Left hindlimb (tissue), 1 donor: ENCODE data around the gene PPTC7.
"Not testable (repeated sequence)": the region's sequence is repeated elsewhere in the genome, so short reads cannot be mapped to it uniquely, and the experiment has no call there.

Experiments
- DNase-seq: peaks from one replicate; pipeline ENCODE4 v3.0.0-alpha.2; 2018

PPTC7 gene

DNA sequence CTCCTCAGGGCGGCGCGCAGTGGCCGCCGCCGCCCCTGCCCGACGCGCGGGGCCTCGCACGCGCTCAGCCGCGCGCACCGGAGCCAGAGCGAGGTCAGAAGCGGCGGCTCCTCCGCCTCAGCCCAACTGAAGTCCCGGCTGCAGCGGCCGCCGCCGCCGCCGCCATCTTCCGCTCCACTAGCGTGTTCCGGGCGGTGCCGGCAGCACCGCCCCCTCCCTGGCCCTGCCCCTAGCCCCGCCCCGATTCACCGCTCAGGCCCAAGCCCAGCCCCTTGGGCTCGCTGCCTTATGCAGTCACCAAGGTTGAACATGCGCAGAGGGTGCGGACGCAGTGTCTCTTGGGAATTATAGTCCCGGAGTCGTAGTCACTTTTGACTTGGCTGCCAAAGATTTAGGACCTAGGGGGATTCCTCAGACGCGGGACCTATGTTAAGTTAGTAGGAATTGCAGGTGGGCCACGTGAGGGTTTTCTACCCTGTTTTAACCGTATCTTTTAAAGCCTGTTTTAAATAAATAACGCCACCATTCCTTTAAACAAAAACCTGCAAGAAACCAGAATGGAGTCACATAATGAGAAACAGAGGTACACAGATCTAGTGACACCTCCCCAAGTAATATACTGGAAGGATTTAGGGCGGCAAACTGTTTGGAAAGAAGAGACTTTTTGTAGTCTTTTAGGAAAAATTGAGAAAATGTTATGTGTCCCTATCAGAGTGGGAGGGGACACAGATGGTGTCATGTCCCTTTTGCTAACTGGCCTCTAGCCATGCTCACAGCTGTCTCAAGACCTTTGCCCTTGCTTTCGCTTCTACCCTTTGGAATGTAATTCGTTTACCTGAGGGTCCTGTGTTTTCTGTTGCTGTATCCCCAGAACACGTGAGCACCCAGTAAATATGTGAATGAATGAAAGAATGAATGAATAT is at the start of gene PPTC7:
TSS of gene PPTC7 (minus strand) at position 182 of the 923 bp plus-strand sequence. CDS start 287 bp downstream, outside the sequence.
- DNase-seq: peak; percentile 97

DNA sequence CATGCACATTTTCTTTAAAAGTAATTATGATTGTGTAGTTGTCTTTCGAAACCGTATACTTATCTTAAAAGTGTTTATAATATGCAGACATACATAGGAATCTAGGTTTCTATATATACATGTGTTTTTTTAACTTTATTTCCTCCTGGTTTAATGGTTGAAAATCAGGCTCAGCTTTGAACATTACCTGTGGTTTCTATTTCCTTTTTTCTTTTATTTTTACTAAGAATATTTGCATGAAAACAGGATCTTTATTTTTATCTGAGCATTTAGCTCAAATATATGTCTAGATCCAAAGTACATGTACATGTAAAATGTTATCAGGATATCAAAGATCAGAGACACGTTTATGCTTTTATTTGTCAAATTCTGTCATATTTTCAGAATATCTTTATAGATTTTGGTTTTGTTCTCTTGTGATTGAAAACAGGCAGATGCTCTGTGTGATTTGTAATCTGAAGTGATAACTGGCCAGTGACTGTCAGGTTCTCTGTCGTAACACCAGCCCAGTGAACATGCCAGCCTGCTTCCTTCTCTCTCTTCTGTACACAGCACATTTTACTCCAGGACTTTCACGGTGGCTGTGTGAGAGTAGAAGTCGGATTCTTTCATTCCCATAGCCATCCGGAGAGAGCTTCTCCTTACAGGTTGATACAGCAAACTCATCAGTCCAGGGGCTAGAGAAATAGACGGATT is 44.5 kb upstream of the PPTC7 start:
- DNase-seq: no peak

GRCh38 chr12:110622582-110622981 is 39.5 kb upstream of the PPTC7 start:
- no peak for DNase-seq

DNA sequence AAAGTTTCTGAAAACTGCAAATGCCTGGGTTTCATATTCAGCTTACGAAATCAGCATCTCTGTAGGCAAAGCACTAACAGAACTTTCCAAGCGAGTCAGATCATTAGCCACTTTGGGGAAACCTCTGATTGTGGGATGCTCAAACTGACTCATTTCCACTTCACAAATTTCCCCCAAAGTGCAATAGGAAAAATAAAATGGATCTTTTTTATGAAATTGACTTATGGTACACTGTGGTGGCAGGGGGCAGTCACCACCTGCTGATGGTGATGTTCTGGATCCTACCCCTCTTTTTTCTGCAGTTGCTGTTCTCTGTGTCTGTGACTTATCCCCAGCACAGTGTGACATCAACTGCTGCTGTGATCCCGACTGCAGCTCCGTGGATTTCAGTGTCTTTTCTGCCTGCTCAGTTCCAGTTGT is 36.4 kb upstream of the PPTC7 start:
- DNase-seq: no peak

DNA sequence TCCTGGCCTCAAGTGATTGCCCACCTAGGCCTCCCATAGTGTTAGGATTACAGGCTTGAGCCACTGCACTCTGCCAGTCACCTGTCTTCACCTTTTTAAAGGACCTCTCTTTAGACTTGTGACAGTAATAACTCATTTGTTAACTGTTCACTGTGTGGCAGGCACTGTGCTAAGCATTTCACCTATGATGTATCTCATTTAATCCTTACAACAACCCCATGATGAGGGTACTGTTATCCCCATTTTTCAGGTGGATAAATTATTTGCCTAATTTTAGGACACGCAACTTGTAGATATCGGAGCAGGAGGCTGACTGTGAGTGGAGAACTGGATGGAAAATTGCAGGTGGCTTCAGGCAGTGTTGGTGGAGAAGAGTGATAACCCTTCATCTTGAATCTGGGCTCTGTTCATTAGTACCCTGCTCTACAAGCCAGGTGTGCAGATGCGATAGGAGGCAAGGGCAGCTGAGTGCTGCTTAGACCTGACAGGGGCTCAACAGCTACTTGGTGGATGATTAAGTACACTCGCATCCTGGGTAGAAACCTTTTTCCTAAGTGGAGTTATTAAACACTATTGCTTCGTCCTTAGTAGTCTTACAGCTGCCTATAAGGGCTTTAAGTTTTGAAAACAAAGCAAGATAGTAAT is 33.5 kb upstream of the PPTC7 start:
- DNase-seq: no peak

DNA sequence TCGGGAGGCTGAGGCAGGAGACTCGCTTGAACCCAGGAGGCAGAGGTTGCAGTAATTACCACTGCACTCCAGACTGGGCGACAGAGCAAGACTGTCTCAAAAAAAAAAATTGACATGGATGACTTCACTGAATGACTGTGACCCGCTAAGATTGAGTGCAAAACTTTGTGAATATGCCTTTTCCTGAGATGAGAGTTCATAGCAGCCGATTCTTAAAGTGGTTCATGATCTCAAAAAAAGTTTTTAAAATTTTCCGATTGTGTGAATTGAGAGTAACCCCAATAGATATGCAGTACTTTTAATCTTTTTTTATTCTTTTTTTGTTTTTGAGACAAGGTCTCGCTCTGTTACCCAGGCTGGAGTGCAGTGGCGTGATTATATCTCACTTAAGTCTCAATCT is 32.1 kb upstream of the PPTC7 start:
- DNase-seq: no peak

- peak; percentile 97 for DNase-seq
Measured at GRCh38 chr12:110613771-110614684, 30.9 kb upstream of the PPTC7 start, which contains the start of gene TCTN1. Gene TCTN1, plus strand, starts transcription at chr12:110614129. Its CDS starts 54 bp downstream, at chr12:110614183.

DNA sequence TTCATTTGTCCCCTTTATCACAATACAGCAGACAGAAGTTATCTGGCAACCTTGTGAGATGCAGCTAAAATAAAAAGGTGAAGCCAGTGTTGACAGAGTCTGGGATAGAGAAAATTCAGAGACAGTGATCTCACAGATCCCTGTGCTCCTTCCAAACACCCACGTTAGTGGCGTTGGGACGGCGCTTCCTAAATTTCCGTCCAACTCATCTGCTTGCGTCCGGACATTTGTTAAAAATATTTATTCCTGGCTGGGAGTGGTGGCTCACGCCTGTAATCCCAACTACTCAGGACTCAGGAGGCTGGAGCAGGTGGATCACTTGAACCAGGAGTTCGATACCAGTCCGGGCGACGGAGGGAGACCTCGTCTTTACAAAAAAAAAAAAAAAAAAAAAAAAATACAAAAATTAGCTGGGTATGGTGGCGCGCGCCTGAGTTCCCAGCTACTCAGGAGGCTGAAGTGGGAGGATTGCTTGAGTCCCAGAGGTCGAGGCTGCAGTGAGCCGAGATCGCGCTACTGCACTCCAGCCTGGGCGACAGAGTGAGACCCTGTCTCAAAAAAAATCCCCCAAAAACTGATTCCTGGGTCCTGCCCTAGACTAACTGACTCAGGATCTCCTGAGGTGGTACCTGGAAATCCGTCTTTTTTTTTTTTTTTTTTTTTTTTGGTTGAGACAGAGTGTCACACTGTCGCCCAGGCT is 30.1 kb upstream of the PPTC7 start:
- peak; percentile 40 for DNase-seq

- no peak for DNase-seq
Measured at GRCh38 chr12:110606253-110606611, 23.1 kb upstream of the PPTC7 start.

DNA sequence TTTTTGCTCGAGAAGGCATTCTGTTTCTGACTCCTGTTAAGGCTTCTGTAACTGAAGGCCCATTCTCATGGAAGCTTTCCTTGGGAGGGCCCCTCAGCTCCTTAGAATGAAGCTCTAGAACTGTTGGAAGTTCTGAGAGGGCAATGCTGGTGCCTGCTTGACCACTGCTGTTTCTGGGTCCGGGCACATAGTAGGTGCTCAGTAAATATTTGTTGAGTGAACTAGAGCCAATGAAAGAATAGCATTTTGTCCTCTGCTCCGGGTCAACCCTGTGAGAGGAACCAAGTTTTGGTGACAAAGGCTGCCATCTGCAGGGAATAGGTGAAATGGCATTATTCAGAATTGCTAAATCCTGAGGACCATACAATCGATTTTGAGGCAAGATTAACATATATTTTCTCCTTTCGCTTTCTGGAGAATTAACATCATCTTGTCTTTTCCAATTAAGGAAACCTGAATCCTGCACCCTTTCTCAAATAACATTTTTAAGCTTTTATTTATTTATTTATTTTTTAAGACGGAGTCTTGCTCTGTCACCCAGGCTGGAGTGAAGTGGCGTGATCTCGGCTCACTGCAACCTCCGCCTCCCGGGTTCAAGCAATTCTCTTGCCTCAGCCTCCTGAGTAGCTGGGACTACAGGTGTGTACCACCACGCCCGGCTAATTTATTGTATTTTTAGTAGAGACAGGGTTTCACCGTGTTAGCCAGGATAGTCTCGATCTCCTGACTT is 19.1 kb upstream of the PPTC7 start:
- not testable (repeated sequence) for DNase-seq

DNA sequence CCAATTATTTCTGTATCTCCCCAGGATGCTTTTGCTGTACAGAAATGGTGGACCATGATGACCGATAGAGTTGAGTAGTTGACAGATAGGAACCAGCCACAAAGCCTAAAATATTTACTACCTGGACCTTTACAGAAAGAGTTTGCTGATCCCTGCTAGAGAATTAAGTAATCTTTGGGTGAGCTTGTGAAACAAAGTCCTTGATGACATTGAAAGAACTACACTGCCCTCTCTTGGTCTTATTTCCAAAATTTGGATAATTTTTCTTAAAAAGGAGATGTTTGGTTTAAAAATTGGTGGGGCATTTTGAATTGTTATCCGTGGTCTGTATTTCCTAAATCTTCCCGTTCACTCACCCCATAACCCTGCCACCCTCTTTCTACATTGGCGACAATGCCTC is 17.1 kb upstream of the PPTC7 start:
- DNase-seq: no peak

- DNase-seq: no peak
Measured at GRCh38 chr12:110599334-110599733, 16.2 kb upstream of the PPTC7 start.

DNA sequence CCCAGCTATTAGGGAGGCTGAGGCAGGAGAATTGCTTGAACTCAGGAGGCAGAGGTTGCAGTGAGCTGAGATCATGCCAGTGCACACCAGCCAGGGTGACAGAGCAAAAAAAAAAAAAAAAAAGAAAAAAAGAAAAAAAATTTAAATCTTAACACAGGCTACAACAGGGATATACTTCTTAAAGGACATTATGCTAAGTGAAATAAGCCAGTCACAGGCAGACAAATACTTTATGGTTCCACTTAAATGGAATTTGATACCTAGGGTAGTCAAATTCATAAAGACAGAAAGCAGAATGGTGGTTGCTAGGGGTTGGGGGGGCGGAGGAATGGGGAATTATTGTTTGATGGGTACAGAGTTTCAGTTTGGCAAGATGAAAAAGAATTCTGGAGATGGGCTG is 14.8 kb upstream of the PPTC7 start:
- no peak for DNase-seq

DNA sequence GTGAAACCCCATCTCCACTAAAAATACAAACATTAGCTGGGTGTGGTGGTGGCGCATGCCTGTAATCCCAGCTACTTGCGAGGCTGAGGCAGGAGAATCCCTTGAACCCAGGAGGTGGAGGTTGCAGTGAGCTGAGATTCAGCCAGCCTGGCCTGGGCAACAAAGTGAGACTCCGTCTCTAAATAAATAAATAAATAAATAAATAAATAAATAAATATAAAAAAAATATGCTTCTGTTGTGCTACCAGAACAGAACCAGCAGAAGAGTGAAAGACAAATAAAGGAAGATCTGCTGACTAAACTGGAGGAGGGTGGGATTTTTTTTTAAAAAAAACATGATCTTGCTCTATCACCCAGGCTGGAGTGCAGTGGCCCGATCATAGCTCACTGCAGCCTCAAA is 9.8 kb upstream of the PPTC7 start:
- not testable (repeated sequence) for DNase-seq

GRCh38 chr12:110592078-110592477 is 9.0 kb upstream of the PPTC7 start:
- no peak for DNase-seq

DNA sequence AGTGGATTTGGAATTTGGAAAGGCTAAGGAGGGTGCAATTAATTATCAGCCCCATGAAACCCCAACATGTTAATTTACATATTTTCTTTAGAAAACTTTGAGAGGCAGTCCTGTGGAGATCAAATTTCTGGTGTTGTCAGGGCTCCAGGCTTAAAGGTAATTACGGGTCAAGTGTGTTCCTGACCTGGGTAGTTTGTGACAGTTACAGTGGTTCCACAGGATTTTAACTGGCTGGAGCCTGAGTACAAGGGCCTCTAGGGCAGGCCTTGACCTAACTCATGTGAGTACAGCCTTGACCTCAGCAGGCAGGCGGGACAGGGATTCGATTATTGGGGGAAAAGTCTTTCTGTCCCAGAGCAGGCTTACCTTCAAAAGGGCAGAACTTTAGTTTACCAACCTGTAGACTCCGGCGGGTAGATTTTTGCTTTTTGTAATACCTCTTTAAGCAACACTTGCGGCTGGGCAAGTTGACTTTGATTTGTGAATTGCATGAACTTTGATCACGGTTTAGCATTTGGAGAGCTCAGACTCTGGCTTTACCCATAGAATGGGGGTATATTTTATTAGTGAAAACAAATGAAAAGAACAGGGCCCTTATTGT is 8.4 kb upstream of the PPTC7 start:
- DNase-seq: no peak

DNA sequence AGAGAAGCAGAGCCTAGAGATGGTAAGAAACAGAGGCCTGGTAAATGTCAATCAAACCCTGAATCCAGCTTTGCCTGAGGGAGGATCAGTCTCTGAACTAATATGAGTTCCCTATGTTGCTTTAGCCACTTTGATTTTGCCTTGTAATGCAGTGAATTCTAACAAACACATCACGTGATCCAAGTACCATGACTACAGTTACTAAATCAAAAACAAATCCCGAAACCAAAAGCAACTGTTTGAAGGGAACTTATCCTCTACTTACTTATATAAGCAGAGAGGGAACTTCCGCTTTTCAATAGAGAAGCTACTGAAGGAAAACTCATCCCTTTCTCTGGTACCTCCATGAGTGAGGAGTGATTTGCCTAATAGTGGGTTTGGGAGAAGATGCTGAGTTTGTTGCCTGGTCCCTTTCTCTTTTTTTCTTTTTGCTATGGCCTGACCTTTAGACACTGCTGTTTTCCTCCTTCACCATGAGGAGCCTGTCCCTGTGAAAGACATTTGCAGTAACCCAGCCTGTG is 7.7 kb upstream of the PPTC7 start:
- no peak for DNase-seq

GRCh38 chr12:110590059-110590458 is 6.9 kb upstream of the PPTC7 start:
- DNase-seq: no peak

GRCh38 chr12:110587102-110587501 is 4.0 kb upstream of the PPTC7 start:
- not testable (repeated sequence) for DNase-seq

DNA sequence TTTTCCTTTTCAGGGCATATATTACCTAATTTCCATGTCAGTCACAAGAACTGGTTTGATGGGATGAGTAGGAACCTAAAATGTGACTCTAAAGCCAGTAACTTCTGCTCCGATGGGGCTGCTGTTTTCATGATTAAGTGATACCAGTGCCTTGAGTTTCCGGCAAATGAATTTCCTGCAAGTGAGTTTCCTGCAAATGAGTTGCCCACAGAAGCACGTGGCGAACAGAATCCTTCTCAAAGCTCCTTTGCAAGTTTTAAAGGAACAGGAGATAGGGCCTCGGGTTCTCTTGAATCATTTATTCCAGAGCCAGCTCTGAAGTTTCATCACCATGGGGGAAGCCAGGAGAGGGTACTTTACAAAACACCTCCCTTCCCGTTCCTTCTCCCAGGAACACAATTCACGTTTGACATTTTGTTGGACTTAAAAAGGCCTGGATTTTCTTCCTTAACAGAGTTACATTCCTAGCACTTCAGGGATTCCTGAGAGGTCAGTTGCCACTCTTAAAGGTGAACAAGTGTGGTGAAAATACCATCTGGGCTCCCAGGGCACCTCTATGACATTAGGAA is 2.2 kb upstream of the PPTC7 start:
- DNase-seq: no peak
